RWPE2 (cell line): ENCODE data around the gene IDE.

Experiments
- ATAC-seq: fragments of 200-7000 bp; cut with Tn5 transposase; 3 replicates; pipeline ENCODE4 v1.9.1; 2021; ENCODE audit warnings: low read depth
- DNase-seq: peaks from one replicate; pipeline ENCODE4 v3.0.0-alpha.2; 2020; ENCODE audit warnings: low spot score
- H3K27ac ChIP-seq: fragments of 450-650 bp; 2 replicates; pipeline ENCODE4 v1.5.1; 2017; ENCODE audit warnings: mild to moderate bottlenecking; ENCODE audit not compliant: poor library complexity, severe bottlenecking
- H3K27me3 ChIP-seq: fragments of 250-450 bp; sonication (Bioruptor Pico); 2 replicates; pipeline ENCODE4 v1.5.1; 2021; ENCODE audit warnings: mild to moderate bottlenecking, moderate library complexity; ENCODE audit not compliant: insufficient read depth, poor library complexity, severe bottlenecking
- H3K36me3 ChIP-seq: fragments of 250-450 bp; sonication (Bioruptor Pico); 2 replicates; pipeline ENCODE4 v1.5.1; 2020; ENCODE audit warnings: low read depth, mild to moderate bottlenecking, moderate library complexity
- H3K4me1 ChIP-seq: fragments of 250-450 bp; sonication (Bioruptor Pico); 2 replicates; pipeline ENCODE4 v1.5.1; 2021; ENCODE audit warnings: mild to moderate bottlenecking, moderate library complexity; ENCODE audit not compliant: insufficient read depth, poor library complexity, severe bottlenecking
- H3K4me3 ChIP-seq: fragments of 250-450 bp; sonication (Bioruptor Pico); 2 replicates; pipeline ENCODE4 v1.5.1; 2021; ENCODE audit warnings: mild to moderate bottlenecking, moderate library complexity; ENCODE audit not compliant: severe bottlenecking
- H3K9me3 ChIP-seq: fragments of 250-450 bp; sonication (Bioruptor Pico); 2 replicates; pipeline ENCODE4 v1.5.1; 2021; ENCODE audit warnings: mild to moderate bottlenecking, moderate library complexity; ENCODE audit not compliant: severe bottlenecking
- TF ChIP-seq, protein P1 (sequence below): fragments of 450-650 bp; IDR thresholded peaks from one replicate; pipeline ENCODE4 v1.5.1; 2017; ENCODE audit warnings: mild to moderate bottlenecking, moderate library complexity; ENCODE audit not compliant: poor library complexity, severe bottlenecking

The IDE gene

GRCh38 chr10:92480413-92480812, 93.5 kb downstream of the IDE start:
- Histone ChIP-seq H3K36me3 (peaks cover 42% of the 10 kb centered on the region), H3K27ac (no peak overlapping the region), H3K9me3 (no peaks in the 10 kb centered on the region), H3K4me1 (no peaks in the 10 kb centered on the region), H3K27me3 (no peaks in the 10 kb centered on the region), H3K4me3 (no peak overlapping the region)
- TF ChIP-seq, protein P1, sequence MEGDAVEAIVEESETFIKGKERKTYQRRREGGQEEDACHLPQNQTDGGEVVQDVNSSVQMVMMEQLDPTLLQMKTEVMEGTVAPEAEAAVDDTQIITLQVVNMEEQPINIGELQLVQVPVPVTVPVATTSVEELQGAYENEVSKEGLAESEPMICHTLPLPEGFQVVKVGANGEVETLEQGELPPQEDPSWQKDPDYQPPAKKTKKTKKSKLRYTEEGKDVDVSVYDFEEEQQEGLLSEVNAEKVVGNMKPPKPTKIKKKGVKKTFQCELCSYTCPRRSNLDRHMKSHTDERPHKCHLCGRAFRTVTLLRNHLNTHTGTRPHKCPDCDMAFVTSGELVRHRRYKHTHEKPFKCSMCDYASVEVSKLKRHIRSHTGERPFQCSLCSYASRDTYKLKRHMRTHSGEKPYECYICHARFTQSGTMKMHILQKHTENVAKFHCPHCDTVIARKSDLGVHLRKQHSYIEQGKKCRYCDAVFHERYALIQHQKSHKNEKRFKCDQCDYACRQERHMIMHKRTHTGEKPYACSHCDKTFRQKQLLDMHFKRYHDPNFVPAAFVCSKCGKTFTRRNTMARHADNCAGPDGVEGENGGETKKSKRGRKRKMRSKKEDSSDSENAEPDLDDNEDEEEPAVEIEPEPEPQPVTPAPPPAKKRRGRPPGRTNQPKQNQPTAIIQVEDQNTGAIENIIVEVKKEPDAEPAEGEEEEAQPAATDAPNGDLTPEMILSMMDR = no peak
- DNase-seq (no peak), ATAC-seq (no peak)

DNA sequence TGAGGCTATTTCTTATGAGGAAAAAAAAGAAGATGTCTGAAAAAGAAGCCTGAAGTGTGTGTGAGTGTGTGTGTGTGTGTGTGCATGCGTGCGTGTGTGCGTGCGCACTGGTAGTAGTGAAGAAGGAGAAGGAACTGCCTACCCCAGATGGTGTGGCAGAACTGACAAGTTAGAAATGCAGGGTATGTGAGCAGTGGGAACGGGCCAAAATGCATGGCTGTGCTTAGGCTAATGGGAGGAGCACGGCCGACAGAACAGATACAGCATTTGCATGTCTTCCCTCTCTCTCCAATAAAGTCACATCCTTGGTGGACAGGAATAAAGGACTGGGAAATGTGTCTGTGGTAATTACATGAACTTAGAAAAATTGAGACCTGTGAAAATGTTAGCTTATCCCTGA, 94.3 kb downstream of the IDE start:
- no peak for DNase-seq
- no peak for ATAC-seq
- H3K36me3 ChIP-seq = peaks cover 41% of the 10 kb centered on the region
- TF ChIP-seq, protein P1 = no peak
- H3K4me1 ChIP-seq = no peaks in the 10 kb centered on the region
- no peak overlapping the region for H3K4me3 ChIP-seq
- H3K9me3 ChIP-seq = no peaks in the 10 kb centered on the region
- no peak overlapping the region for H3K27ac ChIP-seq
- no peaks in the 10 kb centered on the region for H3K27me3 ChIP-seq

DNA sequence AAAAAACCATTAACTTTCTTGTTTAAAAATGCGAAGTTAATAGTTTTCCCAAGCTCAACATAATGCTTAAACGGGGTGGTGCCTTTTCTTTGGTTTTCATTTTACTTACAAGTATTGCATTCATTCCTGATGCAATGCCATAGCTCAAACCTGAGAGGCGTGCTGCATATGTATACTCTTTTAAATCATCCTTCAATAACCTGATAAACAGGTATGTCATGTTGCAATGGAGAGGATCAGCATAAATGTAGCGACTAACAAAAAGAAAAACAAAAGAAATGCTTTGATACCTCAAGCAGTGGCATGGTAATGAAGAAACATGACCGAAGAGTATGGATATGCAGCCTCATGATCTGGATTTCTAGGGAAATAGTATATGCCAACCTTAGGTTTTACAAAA, 95.4 kb downstream of the IDE start:
- H3K4me1 ChIP-seq = no peaks in the 10 kb centered on the region
- peaks cover 47% of the 10 kb centered on the region for H3K36me3 ChIP-seq
- ATAC-seq (no peak), DNase-seq (no peak)
- H3K27me3 ChIP-seq = no peaks in the 10 kb centered on the region
- H3K9me3 ChIP-seq = no peaks in the 10 kb centered on the region
- TF ChIP-seq, protein P1 = no peak
- no peak overlapping the region for H3K4me3 ChIP-seq
- no peak overlapping the region for H3K27ac ChIP-seq

- H3K4me1 ChIP-seq = no peaks in the 10 kb centered on the region
- H3K27ac ChIP-seq = no peak overlapping the region
- peaks cover 59% of the 10 kb centered on the region for H3K36me3 ChIP-seq
- TF ChIP-seq, protein P1 = no peak
- ATAC-seq (no peak), DNase-seq (no peak)
- no peaks in the 10 kb centered on the region for H3K9me3 ChIP-seq
- no peak overlapping the region for H3K4me3 ChIP-seq
- no peaks in the 10 kb centered on the region for H3K27me3 ChIP-seq
Observed at GRCh38 chr10:92475357-92475868, 98.5 kb downstream of the IDE start.

DNA sequence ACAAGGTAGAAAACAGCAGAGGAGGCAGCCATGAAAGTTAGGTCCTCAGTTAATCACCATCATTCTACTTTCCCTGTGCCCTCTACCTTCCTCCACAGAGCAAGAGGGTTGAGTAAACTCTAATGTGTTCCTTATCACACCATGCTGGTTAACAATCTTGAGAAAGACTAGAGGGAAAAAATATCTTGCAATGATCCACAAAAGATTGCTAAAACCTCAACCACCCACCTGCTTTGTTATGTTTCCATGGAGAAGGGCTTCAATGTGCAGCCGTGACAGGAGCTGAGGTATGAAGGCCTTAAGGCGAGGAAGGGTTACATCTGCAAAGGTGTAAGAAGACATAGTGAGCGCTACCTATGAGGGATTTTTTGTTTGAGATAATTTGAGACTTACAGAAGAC, 103.9 kb downstream of the IDE start:
- no peaks in the 10 kb centered on the region for H3K4me1 ChIP-seq
- TF ChIP-seq, protein P1 = no peak
- H3K27ac ChIP-seq = no peak overlapping the region
- no peaks in the 10 kb centered on the region for H3K9me3 ChIP-seq
- DNase-seq (no peak), ATAC-seq (no peak)
- no peaks in the 10 kb centered on the region for H3K27me3 ChIP-seq
- H3K4me3 ChIP-seq = no peak overlapping the region
- H3K36me3 ChIP-seq = peaks cover 62% of the 10 kb centered on the region
